H9 (cell line): ENCODE data around the gene LRRN4. TPM values are rescaled to one million over a fixed set of nuclear protein-coding genes. Genes with fewer than 3 reads are reported as not detected.

Experiments
- DNase-seq: peaks from one replicate; pipeline ENCODE4 v3.0.0-alpha.2; 2017
- H2AFZ ChIP-seq: one replicate; pipeline ENCODE4 v1.6.1; 2013; ENCODE audit warnings: mild to moderate bottlenecking, low read length, control low read depth, moderate library complexity
- H2AK5ac ChIP-seq: 2 replicates; pipeline ENCODE4 v1.6.1; 2013; ENCODE audit warnings: low read length, control low read depth, mixed read lengths; ENCODE audit not compliant: insufficient read length
- H2BK120ac ChIP-seq: one replicate; pipeline ENCODE4 v1.6.1; 2013; ENCODE audit warnings: low read depth, mild to moderate bottlenecking, low read length, control low read depth, inconsistent platforms; ENCODE audit not compliant: poor library complexity, severe bottlenecking
- H2BK12ac ChIP-seq: 2 replicates; pipeline ENCODE4 v1.6.1; 2013; ENCODE audit warnings: low read length, control low read depth, mixed read lengths, low read depth; ENCODE audit not compliant: insufficient read length
- H2BK15ac ChIP-seq: 2 replicates; pipeline ENCODE4 v1.6.1; 2013; ENCODE audit warnings: low read depth, low read length, control low read depth
- H2BK20ac ChIP-seq: one replicate; pipeline ENCODE4 v1.6.1; 2013; ENCODE audit warnings: low read depth, mild to moderate bottlenecking, low read length, control low read depth, inconsistent platforms; ENCODE audit not compliant: poor library complexity, severe bottlenecking
- H2BK5ac ChIP-seq: 2 replicates; pipeline ENCODE4 v1.6.1; 2013; ENCODE audit warnings: low read length, control low read depth, mixed read lengths; ENCODE audit not compliant: insufficient read length
- H3K14ac ChIP-seq: 2 replicates; pipeline ENCODE4 v1.6.1; 2013; ENCODE audit warnings: low read length, control low read depth; ENCODE audit not compliant: insufficient read depth
- H3K18ac ChIP-seq: 2 replicates; pipeline ENCODE4 v1.6.1; 2013; ENCODE audit warnings: low read depth, mild to moderate bottlenecking, mixed read lengths, low read length, control low read depth; ENCODE audit not compliant: insufficient read length
- H3K23ac ChIP-seq: 2 replicates; pipeline ENCODE4 v1.6.1; 2013; ENCODE audit warnings: low read length, control low read depth, mixed read lengths, low read depth; ENCODE audit not compliant: insufficient read length
- H3K23me2 ChIP-seq: 2 replicates; pipeline ENCODE4 v1.6.1; 2013; ENCODE audit warnings: low read depth, mild to moderate bottlenecking, mixed read lengths, low read length, control low read depth; ENCODE audit not compliant: insufficient read length, poor library complexity, severe bottlenecking
- H3K27ac ChIP-seq: 2 replicates; pipeline ENCODE4 v1.5.1; 2013; ENCODE audit warnings: low read length, control low read depth, mixed read lengths, low read depth; ENCODE audit not compliant: insufficient read length
- H3K27me3 ChIP-seq: 2 replicates; pipeline ENCODE4 v1.6.1; 2013; ENCODE audit warnings: low read length, control low read depth, inconsistent platforms; ENCODE audit not compliant: insufficient read depth
- H3K4ac ChIP-seq: 2 replicates; pipeline ENCODE4 v1.6.1; 2013; ENCODE audit warnings: low read depth, mild to moderate bottlenecking, control low read depth, inconsistent platforms, low read length, moderate library complexity
- H3K4me1 ChIP-seq: 2 replicates; pipeline ENCODE4 v1.6.1; 2013; ENCODE audit warnings: low read length, control low read depth, inconsistent platforms; ENCODE audit not compliant: insufficient read depth
- H3K4me2 ChIP-seq: 2 replicates; pipeline ENCODE4 v1.6.1; 2013; ENCODE audit warnings: low read length, control low read depth, mixed read lengths; ENCODE audit not compliant: insufficient read length, insufficient read depth
- H3K56ac ChIP-seq: 2 replicates; pipeline ENCODE4 v1.6.1; 2013; ENCODE audit warnings: low read depth, mild to moderate bottlenecking, mixed read lengths, low read length, control low read depth; ENCODE audit not compliant: insufficient read length
- H3K79me1 ChIP-seq: 2 replicates; pipeline ENCODE4 v1.6.1; 2013; ENCODE audit warnings: low read depth, mild to moderate bottlenecking, moderate library complexity, low read length, control low read depth, inconsistent platforms; ENCODE audit not compliant: insufficient read depth, poor library complexity, severe bottlenecking
- H3K79me2 ChIP-seq: 2 replicates; pipeline ENCODE4 v1.6.1; 2013; ENCODE audit warnings: low read length, control low read depth, inconsistent platforms; ENCODE audit not compliant: insufficient read depth
- H3K9ac ChIP-seq: 2 replicates; pipeline ENCODE4 v1.6.1; 2013; ENCODE audit warnings: low read length, control low read depth, mixed read lengths; ENCODE audit not compliant: insufficient read length; ENCODE audit errors: extremely low read depth
- H3K9me3 ChIP-seq: one replicate; pipeline ENCODE4 v1.6.1; 2013; ENCODE audit warnings: low read depth, low read length, inconsistent platforms; ENCODE audit not compliant: control insufficient read depth
- H3T11ph ChIP-seq: one replicate; pipeline ENCODE4 v1.6.1; 2013; ENCODE audit warnings: mild to moderate bottlenecking, low read length, control low read depth, inconsistent platforms
- H4K20me1 ChIP-seq: one replicate; pipeline ENCODE4 v1.6.1; 2013; ENCODE audit not compliant: control insufficient read depth, insufficient read length, insufficient read depth
- H4K5ac ChIP-seq: 2 replicates; pipeline ENCODE4 v1.6.1; 2013; ENCODE audit warnings: low read depth, mild to moderate bottlenecking, mixed read lengths, low read length, control low read depth; ENCODE audit not compliant: insufficient read length
- H4K8ac ChIP-seq: replicated peaks from 2 replicates; pipeline ENCODE4 v1.6.1; 2013; ENCODE audit warnings: low read length, control low read depth, mixed read lengths, low read depth; ENCODE audit not compliant: insufficient read length
- H4K91ac ChIP-seq: 2 replicates; pipeline ENCODE4 v1.6.1; 2013; ENCODE audit warnings: low read depth, mild to moderate bottlenecking, moderate library complexity, mixed read lengths, low read length, control low read depth; ENCODE audit not compliant: insufficient read length
- H3K27ac Mint-ChIP-seq, 3 experiments: 2 replicates in 2 of 3; 3 replicates in 1 of 3; pipeline ENCODE4 v1.8.0; 2020 to 2021; ENCODE audit warnings: mixed read lengths in 3 of 3, mild to moderate bottlenecking in 1 of 3, moderate library complexity in 1 of 3
- H3K27me3 Mint-ChIP-seq: 2 replicates; pipeline ENCODE4 v1.8.0; 2021; ENCODE audit warnings: low read depth, mild to moderate bottlenecking, moderate library complexity, mixed read lengths
- H3K36me3 Mint-ChIP-seq, 3 experiments: 2 replicates in 2 of 3; 3 replicates in 1 of 3; pipeline ENCODE4 v1.8.0; 2020 to 2021; ENCODE audit warnings: low read depth in 3 of 3, mixed read lengths in 3 of 3; ENCODE audit not compliant: insufficient read depth in 1 of 3
- H3K4me1 Mint-ChIP-seq, 2 experiments: 2 replicates each; pipeline ENCODE4 v1.8.0; 2020; ENCODE audit warnings: mixed read lengths in 2 of 2
- H3K4me3 Mint-ChIP-seq, 2 experiments: 2 replicates in 1 of 2; 3 replicates in 1 of 2; pipeline ENCODE4 v1.8.0; 2020 to 2021; ENCODE audit warnings: mild to moderate bottlenecking in 2 of 2, mixed read lengths in 2 of 2, moderate library complexity in 1 of 2
- H3K9me3 Mint-ChIP-seq, 2 experiments: 2 replicates in 1 of 2; 3 replicates in 1 of 2; pipeline ENCODE4 v1.8.0; 2020; ENCODE audit warnings: mild to moderate bottlenecking in 2 of 2, mixed read lengths in 2 of 2, moderate library complexity in 1 of 2
- WGBS: extraction: QIAGEN DNeasy Blood & Tissue Kit; methylation state at CpG from one replicate; pipeline ENCODE4 v1.1.7; 2013; ENCODE audit warnings: missing lambda C conversion rate, low lambda C conversion rate, mixed read lengths; ENCODE audit not compliant: insufficient read length; ENCODE audit errors: extremely low coverage; 5-methylcytosine and 5-hydroxymethylcytosine counted together
- total RNA-seq: library from RNA; stranded (reverse); gene quantifications from 2 replicates; pipeline ENCODE4 v1.2.1, GENCODE V29; 2021
- TF ChIP-seq, protein P1 (sequence below): fragments of 200-600 bp; sonication (generic); conservative IDR thresholded peaks from 3 replicates; pipeline ENCODE4 v1.8.0; 2021; ENCODE audit warnings: antibody characterized with exemption, mild to moderate bottlenecking

The LRRN4 gene
- total RNA-seq, 1 experiment from 2014 or later = 0.22 TPM

- H3T11ph ChIP-seq = no peak overlapping the region
- no peak overlapping the region for H4K5ac ChIP-seq
- WGBS = no CpG with 5 or more reads among the region's 2 CpGs
- Mint-ChIP-seq H3K4me1 (0 out of 4 replicates have a peak, but pooled peaks cover 0 to 2% of the 10 kb centered on the region in 2 experiments), H3K9me3 (no peaks in the 10 kb centered on the region), H3K27me3 (peaks cover 2% of the 10 kb centered on the region; the same call in 1 of the 2 replicates), H3K4me3 (no peak overlapping the region), H3K36me3 (peaks cover 9 to 15% (median 11%) of the 10 kb centered on the region in 3 experiments; a peak in 6 of 7 replicates), H3K27ac (peak overlapping the region in 1 of 3 experiments; percentile 47; a peak in 1 of 7 replicates)
- H3K56ac ChIP-seq = no peak overlapping the region
- no peak overlapping the region for H4K91ac ChIP-seq
- H2BK120ac ChIP-seq = no peak overlapping the region
- TF ChIP-seq, protein P1, sequence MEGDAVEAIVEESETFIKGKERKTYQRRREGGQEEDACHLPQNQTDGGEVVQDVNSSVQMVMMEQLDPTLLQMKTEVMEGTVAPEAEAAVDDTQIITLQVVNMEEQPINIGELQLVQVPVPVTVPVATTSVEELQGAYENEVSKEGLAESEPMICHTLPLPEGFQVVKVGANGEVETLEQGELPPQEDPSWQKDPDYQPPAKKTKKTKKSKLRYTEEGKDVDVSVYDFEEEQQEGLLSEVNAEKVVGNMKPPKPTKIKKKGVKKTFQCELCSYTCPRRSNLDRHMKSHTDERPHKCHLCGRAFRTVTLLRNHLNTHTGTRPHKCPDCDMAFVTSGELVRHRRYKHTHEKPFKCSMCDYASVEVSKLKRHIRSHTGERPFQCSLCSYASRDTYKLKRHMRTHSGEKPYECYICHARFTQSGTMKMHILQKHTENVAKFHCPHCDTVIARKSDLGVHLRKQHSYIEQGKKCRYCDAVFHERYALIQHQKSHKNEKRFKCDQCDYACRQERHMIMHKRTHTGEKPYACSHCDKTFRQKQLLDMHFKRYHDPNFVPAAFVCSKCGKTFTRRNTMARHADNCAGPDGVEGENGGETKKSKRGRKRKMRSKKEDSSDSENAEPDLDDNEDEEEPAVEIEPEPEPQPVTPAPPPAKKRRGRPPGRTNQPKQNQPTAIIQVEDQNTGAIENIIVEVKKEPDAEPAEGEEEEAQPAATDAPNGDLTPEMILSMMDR = peak; percentile 56
- no peak overlapping the region for H3K18ac ChIP-seq
- no peaks in the 10 kb centered on the region for H3K23me2 ChIP-seq
- H2BK5ac ChIP-seq = no peak overlapping the region
- no peak overlapping the region for H3K9ac ChIP-seq
- H3K4me2 ChIP-seq = no peak overlapping the region
- H3K27ac ChIP-seq = no peak overlapping the region
- no peak overlapping the region for H4K8ac ChIP-seq
- no peaks in the 10 kb centered on the region for H3K9me3 ChIP-seq
- H3K4ac ChIP-seq = no peak overlapping the region
- H3K4me1 ChIP-seq = no peaks in the 10 kb centered on the region
- no peaks in the 10 kb centered on the region for H3K79me2 ChIP-seq
- no peak overlapping the region for H2BK15ac ChIP-seq
- peak; percentile 38 for DNase-seq
- no peak overlapping the region for H3K23ac ChIP-seq
- H2BK20ac ChIP-seq = no peak overlapping the region
- no peaks in the 10 kb centered on the region for H4K20me1 ChIP-seq
- no peak overlapping the region for H2AK5ac ChIP-seq
- no peaks in the 10 kb centered on the region for H3K79me1 ChIP-seq
- no peak overlapping the region for H3K14ac ChIP-seq
- no peaks in the 10 kb centered on the region for H3K27me3 ChIP-seq
- no peak overlapping the region for H2BK12ac ChIP-seq
- H2AFZ ChIP-seq = no peak overlapping the region
Measured at GRCh38 chr20:6074145-6074561, 20.3 kb upstream of the LRRN4 start.
